Measurements from ENCODE around the gene BCR.
"Not testable (repeated sequence)": the region's sequence is repeated elsewhere in the genome, so short reads cannot be mapped to it uniquely, and the experiment has no call there.

BCR gene

DNA sequence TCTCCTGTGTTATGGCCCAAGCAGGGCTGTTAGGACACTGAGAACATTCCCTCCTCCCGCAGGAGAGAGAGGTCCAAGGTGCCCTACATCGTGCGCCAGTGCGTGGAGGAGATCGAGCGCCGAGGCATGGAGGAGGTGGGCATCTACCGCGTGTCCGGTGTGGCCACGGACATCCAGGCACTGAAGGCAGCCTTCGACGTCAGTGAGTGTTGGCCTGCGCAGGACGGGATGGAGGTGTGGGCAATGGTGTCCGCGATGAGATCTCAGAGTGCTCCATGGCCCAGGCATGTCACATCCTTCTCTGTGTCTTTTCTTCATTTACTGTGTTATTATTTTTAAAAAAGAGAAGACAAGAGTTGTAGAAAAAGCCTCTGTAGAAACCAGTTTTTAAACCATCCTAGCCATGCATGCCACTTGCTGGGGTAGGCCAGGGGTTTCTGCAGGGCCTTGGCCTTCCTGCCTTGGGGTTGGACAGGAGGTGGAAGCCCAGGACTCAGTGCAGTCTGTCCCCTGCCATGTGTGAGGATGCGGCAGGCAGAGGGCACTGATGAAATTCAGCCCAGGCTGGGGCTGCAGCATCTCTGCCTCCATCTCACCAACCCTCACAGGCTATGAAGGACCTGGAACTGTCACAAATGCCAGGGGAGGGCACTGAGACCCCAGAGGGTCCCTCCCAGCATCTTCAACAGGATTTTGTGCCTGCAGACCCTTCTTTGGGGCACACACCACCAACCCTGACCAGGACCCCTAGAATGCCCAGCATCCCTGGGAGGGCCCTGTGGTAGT, 131.5 kb downstream of the BCR start:
- not testable (repeated sequence) for H3K4me3 ChIP-seq (ENCODE audit: insufficient read depth, low read depth, low read length, poor library complexity, severe bottlenecking); H3K9me3 ChIP-seq (ENCODE audit: control insufficient read depth, low read length); H3K4me1 ChIP-seq (ENCODE audit: control insufficient read depth, insufficient read depth, low read length, poor library complexity, severe bottlenecking); H3K27ac ChIP-seq (ENCODE audit: insufficient read depth, low read length, poor library complexity, severe bottlenecking); H3K27me3 ChIP-seq (replicated peaks; ENCODE audit: control insufficient read depth, insufficient read depth, low read length, poor library complexity, severe bottlenecking); DNase-seq
- H3K36me3 ChIP-seq (ENCODE audit: control insufficient read depth, insufficient read depth, low read length), result peaks cover 17% of the 10 kb centered on the region

DNA sequence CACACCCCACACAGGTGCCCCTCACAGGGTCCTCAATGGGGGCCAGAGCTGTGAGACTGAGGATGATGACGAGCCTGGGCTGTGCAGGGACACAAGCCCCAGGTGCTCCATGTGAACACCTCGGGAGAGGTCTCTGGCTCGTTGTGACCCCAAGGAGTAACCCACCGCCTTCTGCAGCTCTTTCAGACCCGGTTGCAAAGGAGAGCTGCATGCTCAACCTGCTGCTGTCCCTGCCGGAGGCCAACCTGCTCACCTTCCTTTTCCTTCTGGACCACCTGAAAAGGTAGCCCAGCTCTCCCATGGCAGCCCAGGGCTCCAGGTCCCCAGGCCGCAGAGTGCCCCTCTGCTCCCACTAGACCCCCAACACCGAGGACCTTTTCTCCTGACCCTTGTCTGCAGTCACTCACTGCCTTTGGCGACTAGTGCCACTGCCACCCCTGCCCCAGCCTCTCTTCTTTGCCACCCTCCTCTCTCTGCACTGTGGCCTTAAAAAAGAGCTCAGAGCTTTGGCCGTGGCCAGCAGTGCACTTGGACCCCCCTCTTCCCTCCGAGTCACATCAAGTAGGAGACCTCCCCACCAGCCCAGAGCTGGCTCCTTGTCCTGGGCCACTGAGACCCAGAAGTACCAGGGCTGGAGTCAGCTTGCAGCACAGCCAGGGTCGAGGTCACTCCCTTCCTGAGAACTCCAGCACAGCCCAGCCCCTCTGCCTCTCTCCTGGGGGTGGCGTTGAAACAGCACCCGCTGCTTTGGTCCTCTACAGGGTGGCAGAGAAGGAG, 133.7 kb downstream of the BCR start:
- Histone ChIP-seq H3K4me3 (ENCODE audit: insufficient read depth, low read depth, low read length, poor library complexity, severe bottlenecking) (no peak overlapping the region), H3K27me3 (replicated peaks; ENCODE audit: control insufficient read depth, insufficient read depth, low read length, poor library complexity, severe bottlenecking) (no peaks in the 10 kb centered on the region), H3K9me3 (ENCODE audit: control insufficient read depth, low read length) (no peaks in the 10 kb centered on the region), H3K4me1 (ENCODE audit: control insufficient read depth, insufficient read depth, low read length, poor library complexity, severe bottlenecking) (no peaks in the 10 kb centered on the region), H3K36me3 (ENCODE audit: control insufficient read depth, insufficient read depth, low read length) (peaks cover 15% of the 10 kb centered on the region), H3K27ac (ENCODE audit: insufficient read depth, low read length, poor library complexity, severe bottlenecking) (no peak overlapping the region)
- no peak for DNase-seq

DNA sequence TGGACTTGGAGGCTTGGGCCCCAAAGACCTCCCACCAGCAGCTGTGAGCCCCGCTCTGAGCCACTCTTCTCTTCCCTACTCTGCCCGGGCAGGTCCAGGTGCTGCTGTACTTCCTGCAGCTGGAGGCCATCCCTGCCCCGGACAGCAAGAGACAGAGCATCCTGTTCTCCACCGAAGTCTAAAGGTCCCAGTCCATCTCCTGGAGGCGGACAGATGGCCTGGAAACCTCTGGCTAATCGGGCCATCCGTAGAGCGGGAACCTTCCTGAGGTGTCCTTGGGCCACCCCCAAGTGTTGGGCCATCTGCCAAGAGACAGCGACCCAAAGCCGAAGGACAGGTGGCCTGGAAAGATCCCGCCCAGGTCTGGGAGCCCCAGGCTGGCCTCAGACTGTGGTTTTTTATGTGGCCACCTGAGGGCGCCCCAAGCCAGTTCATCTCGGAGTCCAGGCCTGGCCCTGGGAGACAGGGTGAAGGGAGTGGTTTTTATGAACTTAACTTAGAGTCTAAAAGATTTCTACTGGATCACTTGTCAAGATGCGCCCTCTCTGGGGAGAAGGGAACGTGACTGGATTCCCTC, 135.1 kb downstream of the BCR start:
- Histone ChIP-seq H3K4me3 (ENCODE audit: insufficient read depth, low read depth, low read length, poor library complexity, severe bottlenecking) (no peak overlapping the region), H3K36me3 (ENCODE audit: control insufficient read depth, insufficient read depth, low read length) (peaks cover 15% of the 10 kb centered on the region), H3K27ac (ENCODE audit: insufficient read depth, low read length, poor library complexity, severe bottlenecking) (no peak overlapping the region), H3K9me3 (ENCODE audit: control insufficient read depth, low read length) (no peaks in the 10 kb centered on the region), H3K4me1 (ENCODE audit: control insufficient read depth, insufficient read depth, low read length, poor library complexity, severe bottlenecking) (no peaks in the 10 kb centered on the region), H3K27me3 (replicated peaks; ENCODE audit: control insufficient read depth, insufficient read depth, low read length, poor library complexity, severe bottlenecking) (no peaks in the 10 kb centered on the region)
- DNase-seq, result peak in 2 of 3 donors; percentile 17 to 47

DNA sequence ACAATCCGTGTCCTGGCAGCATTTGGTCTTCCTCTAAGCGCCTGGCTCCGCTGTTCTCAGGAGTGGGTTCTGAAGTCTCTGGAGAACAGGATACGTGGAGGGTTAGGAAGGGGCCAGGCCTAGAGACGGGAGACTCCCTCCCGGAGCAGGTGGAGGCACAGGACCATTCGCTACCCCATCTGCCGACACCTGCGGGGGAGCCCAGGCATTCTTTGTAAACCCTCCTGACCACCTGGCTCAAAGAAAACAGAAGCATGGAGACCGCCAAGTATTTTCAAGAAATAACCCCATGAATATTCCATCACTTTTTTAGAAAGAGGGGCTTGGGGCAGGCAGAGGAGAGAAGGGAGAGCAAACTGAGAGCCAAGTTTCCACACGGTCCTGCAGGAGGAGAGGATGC, 136.3 kb downstream of the BCR start:
- not testable (repeated sequence) for DNase-seq; H3K4me3 ChIP-seq (ENCODE audit: insufficient read depth, low read depth, low read length, poor library complexity, severe bottlenecking); H3K4me1 ChIP-seq (ENCODE audit: control insufficient read depth, insufficient read depth, low read length, poor library complexity, severe bottlenecking); H3K9me3 ChIP-seq (ENCODE audit: control insufficient read depth, low read length); H3K27ac ChIP-seq (ENCODE audit: insufficient read depth, low read length, poor library complexity, severe bottlenecking); H3K27me3 ChIP-seq (replicated peaks; ENCODE audit: control insufficient read depth, insufficient read depth, low read length, poor library complexity, severe bottlenecking)
- H3K36me3 ChIP-seq (ENCODE audit: control insufficient read depth, insufficient read depth, low read length), result peaks cover 15% of the 10 kb centered on the region

DNA sequence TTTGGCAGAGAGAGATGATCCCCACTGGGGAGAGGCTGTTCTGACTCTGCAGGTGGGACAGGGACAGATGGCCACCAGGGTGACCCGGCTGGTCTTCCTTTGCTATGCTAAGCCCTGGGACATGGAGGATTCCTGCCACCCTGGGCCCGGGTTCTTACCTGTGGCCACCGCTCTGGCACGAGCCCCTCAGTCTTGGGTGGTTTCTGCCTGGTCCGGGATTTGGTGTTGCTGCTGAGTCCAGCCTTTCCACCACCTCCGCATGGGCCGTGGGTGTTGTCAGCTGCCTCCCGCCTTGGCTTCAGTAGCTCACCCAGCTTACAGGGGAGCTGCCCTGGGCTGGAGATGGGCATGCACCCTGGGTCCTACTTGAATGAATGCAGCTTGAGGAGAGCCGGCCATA, 138.0 kb downstream of the BCR start:
- H3K27ac ChIP-seq (ENCODE audit: insufficient read depth, low read length, poor library complexity, severe bottlenecking); H3K4me3 ChIP-seq (ENCODE audit: insufficient read depth, low read depth, low read length, poor library complexity, severe bottlenecking); H3K4me1 ChIP-seq (ENCODE audit: control insufficient read depth, insufficient read depth, low read length, poor library complexity, severe bottlenecking); DNase-seq; H3K9me3 ChIP-seq (ENCODE audit: control insufficient read depth, low read length); H3K27me3 ChIP-seq (replicated peaks; ENCODE audit: control insufficient read depth, insufficient read depth, low read length, poor library complexity, severe bottlenecking); H3K36me3 ChIP-seq (ENCODE audit: control insufficient read depth, insufficient read depth, low read length): not testable (repeated sequence)

DNA sequence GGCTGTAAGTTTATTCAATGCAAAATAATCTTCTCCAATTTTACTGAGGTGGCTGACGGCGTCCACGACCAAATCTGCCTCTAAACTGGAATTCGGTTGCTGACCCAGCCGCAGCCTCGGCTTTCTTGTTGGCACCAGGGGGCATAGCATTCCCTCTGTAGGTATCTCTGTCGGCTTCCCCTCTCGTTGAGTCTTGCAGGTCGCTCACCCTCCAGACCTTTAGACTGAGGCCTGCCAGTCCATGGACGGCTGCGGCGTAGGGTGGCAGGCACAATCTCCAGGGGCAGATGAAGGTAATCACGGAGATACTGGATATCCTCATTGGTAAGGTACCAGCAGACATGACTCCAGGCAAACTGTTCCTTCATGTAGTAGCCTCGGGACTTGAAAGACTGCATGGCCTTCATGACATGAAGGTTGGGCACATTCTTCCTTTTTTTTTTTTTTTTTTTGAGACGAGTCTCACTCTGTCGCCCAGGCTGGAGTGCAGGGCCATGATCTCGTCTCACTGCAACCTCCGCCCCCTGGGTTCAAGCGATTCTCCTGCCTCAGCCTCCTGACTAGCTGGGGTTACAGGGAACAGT, 142.3 kb downstream of the BCR start:
- not testable (repeated sequence) for H3K27me3 ChIP-seq (replicated peaks; ENCODE audit: control insufficient read depth, insufficient read depth, low read length, poor library complexity, severe bottlenecking); H3K4me3 ChIP-seq (ENCODE audit: insufficient read depth, low read depth, low read length, poor library complexity, severe bottlenecking)

DNA sequence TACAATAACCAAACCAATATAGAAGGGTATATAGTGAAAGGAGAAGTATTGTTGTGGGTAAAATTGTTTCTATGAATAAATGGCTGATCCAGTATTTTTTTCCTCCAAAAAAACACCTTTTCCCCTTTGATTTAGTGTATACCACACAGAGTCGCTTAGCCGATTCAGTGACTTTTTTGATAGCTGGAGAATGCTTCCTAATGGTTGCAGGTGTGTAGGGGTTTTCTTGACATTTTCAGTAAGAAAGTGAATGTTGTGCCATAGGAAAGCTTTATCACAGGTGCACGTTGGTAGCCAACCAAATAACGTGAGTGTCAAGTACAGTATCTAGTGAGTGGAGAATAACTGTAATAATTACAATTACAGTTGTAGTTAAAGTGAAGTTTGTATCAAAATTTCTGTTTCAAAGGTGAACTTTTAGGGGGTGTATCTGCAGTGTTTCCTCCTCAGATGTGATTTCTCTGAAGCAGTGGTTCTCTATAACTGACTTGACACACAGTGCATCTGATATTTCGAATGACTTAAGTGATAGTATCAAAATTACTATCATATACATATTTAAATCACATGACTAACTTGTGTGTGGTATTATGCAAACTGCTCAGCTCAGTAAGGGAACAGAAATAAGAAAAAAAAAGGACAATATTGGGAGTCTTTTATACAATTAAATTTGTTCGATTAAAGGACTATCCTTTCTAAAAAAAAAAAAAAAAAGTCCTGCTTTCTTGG, 143.8 kb downstream of the BCR start:
- not testable (repeated sequence) for H3K36me3 ChIP-seq (ENCODE audit: control insufficient read depth, insufficient read depth, low read length); H3K27ac ChIP-seq (ENCODE audit: insufficient read depth, low read length, poor library complexity, severe bottlenecking); H3K4me1 ChIP-seq (ENCODE audit: control insufficient read depth, insufficient read depth, low read length, poor library complexity, severe bottlenecking); H3K4me3 ChIP-seq (ENCODE audit: insufficient read depth, low read depth, low read length, poor library complexity, severe bottlenecking); H3K27me3 ChIP-seq (replicated peaks; ENCODE audit: control insufficient read depth, insufficient read depth, low read length, poor library complexity, severe bottlenecking); H3K9me3 ChIP-seq (ENCODE audit: control insufficient read depth, low read length); DNase-seq

More for the DNA sequence above, 142.3 kb downstream of the BCR start:
- DNase-seq; H3K9me3 ChIP-seq (ENCODE audit: control insufficient read depth, low read length); H3K4me1 ChIP-seq (ENCODE audit: control insufficient read depth, insufficient read depth, low read length, poor library complexity, severe bottlenecking); H3K27ac ChIP-seq (ENCODE audit: insufficient read depth, low read length, poor library complexity, severe bottlenecking); H3K36me3 ChIP-seq (ENCODE audit: control insufficient read depth, insufficient read depth, low read length): not testable (repeated sequence)

DNA sequence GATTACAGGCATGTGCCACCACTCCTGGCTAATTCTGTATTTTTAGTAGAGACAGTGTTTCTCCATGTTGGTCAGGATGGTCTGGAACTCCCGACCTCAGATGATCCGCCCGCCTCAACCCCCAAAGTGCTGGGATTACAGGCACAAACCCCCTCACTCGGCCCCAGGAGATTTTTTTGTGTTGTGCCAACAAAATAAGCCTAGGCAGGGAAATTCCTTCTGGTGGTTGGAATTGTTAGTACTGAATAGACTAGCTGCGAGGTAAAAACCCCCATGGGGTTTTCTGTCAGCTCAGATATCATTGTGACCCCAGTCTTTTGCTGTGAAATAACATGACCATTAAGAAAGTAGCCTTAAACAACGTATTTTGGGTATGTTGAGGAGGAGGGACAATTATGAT, 144.9 kb downstream of the BCR start:
- no peak for DNase-seq
- Histone ChIP-seq H3K4me3 (ENCODE audit: insufficient read depth, low read depth, low read length, poor library complexity, severe bottlenecking) (no peak overlapping the region), H3K27ac (ENCODE audit: insufficient read depth, low read length, poor library complexity, severe bottlenecking) (no peak overlapping the region), H3K4me1 (ENCODE audit: control insufficient read depth, insufficient read depth, low read length, poor library complexity, severe bottlenecking) (no peaks in the 10 kb centered on the region), H3K9me3 (ENCODE audit: control insufficient read depth, low read length) (no peaks in the 10 kb centered on the region), H3K27me3 (replicated peaks; ENCODE audit: control insufficient read depth, insufficient read depth, low read length, poor library complexity, severe bottlenecking) (no peaks in the 10 kb centered on the region), H3K36me3 (ENCODE audit: control insufficient read depth, insufficient read depth, low read length) (no peaks in the 10 kb centered on the region)

DNA sequence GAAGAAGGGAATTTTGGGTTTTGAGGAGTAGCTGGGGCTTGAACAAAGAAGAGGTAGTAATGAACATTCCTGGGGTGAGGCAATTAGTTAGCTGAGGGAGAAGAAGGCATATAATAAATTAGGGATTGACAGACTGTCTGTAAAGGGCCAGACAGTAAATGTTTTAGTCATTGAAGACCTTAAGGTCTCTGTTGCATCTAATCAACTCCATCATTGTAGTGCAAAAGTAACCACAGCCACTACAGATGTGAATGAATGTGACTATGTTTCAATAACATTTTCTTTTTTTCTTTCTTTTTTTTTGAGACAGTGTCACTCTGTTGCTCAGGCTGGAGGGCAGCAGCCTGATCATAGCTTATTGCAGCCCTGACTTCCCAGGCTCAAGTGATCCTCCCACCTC, 153.5 kb downstream of the BCR start:
- not testable (repeated sequence) for H3K27me3 ChIP-seq (replicated peaks; ENCODE audit: control insufficient read depth, insufficient read depth, low read length, poor library complexity, severe bottlenecking); H3K4me3 ChIP-seq (ENCODE audit: insufficient read depth, low read depth, low read length, poor library complexity, severe bottlenecking); H3K9me3 ChIP-seq (ENCODE audit: control insufficient read depth, low read length); H3K4me1 ChIP-seq (ENCODE audit: control insufficient read depth, insufficient read depth, low read length, poor library complexity, severe bottlenecking); H3K36me3 ChIP-seq (ENCODE audit: control insufficient read depth, insufficient read depth, low read length); H3K27ac ChIP-seq (ENCODE audit: insufficient read depth, low read length, poor library complexity, severe bottlenecking); DNase-seq

Measured in effector memory CD4-positive, alpha-beta T cell (primary cell).